AG09309 (cell line): ENCODE data around the gene DENND2A.
"Not testable (repeated sequence)": the region's sequence is repeated elsewhere in the genome, so short reads cannot be mapped to it uniquely, and the experiment has no call there.

ENCODE experiments used
- DNase-seq: peaks from one replicate; pipeline ENCODE4 v3.0.0-alpha.2; 2010; ENCODE audit warnings: low read depth
- H3K4me3 ChIP-seq: 2 replicates; pipeline ENCODE4 v1.5.1; 2011; ENCODE audit warnings: mild to moderate bottlenecking, low read depth, low read length, moderate library complexity; ENCODE audit not compliant: control insufficient read depth
- CTCF ChIP-seq: IDR thresholded peaks from 2 replicates; pipeline ENCODE4 v1.5.1; 2011; ENCODE audit warnings: mild to moderate bottlenecking, low read depth, low read length, inconsistent platforms; ENCODE audit not compliant: insufficient read depth, control insufficient read depth; ENCODE audit errors: missing control alignments

Gene DENND2A

GRCh38 chr7:140668641-140669040 lies 28.0 kb upstream of the DENND2A start:
- no peak for DNase-seq
- no peak for TF ChIP-seq CTCF
- no peak overlapping the region for H3K4me3 ChIP-seq

- no peak for TF ChIP-seq CTCF
- DNase-seq = no peak
- H3K4me3 ChIP-seq = no peak overlapping the region
These were observed 26.9 kb upstream of the DENND2A start for GRCh38 chr7:140667476-140667875.

- not testable (repeated sequence) for H3K4me3 ChIP-seq, DNase-seq
These were observed 22.3 kb upstream of the DENND2A start for GRCh38 chr7:140662938-140663337.

- DNase-seq = no peak
- H3K4me3 ChIP-seq = no peak overlapping the region
- peak; percentile 59 for TF ChIP-seq CTCF
These were observed 20.5 kb upstream of the DENND2A start for GRCh38 chr7:140661124-140661523.

- H3K4me3 ChIP-seq = no peak overlapping the region
- DNase-seq = no peak
- no peak for TF ChIP-seq CTCF
These were observed 19.2 kb upstream of the DENND2A start for GRCh38 chr7:140659856-140660255.

GRCh38 chr7:140657891-140658290 lies 17.3 kb upstream of the DENND2A start:
- DNase-seq = no peak
- H3K4me3 ChIP-seq = no peak overlapping the region
- TF ChIP-seq CTCF = no peak

GRCh38 chr7:140656548-140657515 lies 16.2 kb upstream of the DENND2A start:
- no peak for TF ChIP-seq CTCF
- peak overlapping the region; percentile 26 for H3K4me3 ChIP-seq
- DNase-seq = no peak
